T1000 (cell line): ENCODE data around the gene STPG3.
A peak's percentile ranks its signal among the peaks of the same experiment; 100 is the strongest.

Source experiments
- DNase-seq: peaks from one replicate; lab custom pipeline; 2025; ENCODE audit warnings: mixed read lengths; lab: John Stamatoyannopoulos, UW

STPG3 gene

DNA sequence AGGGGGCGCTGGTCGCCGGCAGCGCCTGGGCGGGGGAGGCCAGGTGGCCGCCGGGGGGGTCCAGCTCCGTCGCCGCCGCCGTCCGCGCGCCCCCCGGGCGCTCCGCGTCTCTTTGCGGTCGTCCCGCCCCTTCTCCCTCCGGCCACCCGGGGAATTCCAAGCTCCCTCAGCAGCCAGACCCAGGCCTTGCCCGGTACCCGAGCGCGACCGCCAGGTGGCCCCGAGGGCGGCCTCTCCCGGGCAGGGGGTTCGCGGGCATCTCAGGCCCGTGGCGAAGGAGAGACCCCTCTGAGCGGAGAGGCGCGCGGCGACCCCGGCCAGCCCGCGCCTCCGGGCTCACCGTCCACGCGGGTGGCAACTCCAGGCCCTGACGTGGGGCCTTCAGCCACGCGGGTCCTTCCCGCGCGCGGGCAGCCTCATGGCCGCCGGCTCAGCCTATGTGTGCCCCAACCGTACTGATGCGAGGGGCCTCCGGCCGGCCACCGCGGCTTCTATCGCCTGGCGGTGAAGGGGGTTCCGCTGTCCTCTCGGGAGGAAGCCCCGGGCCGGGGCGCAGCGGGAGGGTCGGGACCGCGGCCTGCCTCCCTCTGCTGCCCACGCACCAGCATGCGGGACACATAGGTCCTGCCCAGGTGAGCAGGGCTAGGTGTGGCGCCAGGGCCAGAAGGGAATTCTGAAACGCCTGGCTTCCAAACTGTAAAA, 51.5 kb downstream of the STPG3 start:
- peak; percentile 45 for DNase-seq
